Lower leg skin (tissue), 4 donors: ENCODE measurements around the gene ACOT13. TPM values are rescaled to one million over a fixed set of nuclear protein-coding genes. Genes with fewer than 3 reads are reported as not detected.
"Not testable (repeated sequence)": the region's sequence is repeated elsewhere in the genome, so short reads cannot be mapped to it uniquely, and the experiment has no call there.

Experiments
- DNase-seq, 2 donors: peaks; one replicate each; pipeline ENCODE4 v3.0.0-alpha.2; 2019; ENCODE audit warnings: low spot score in 2 of 2
- H3K4me3 ChIP-seq: fragments of 200-600 bp; sonication (generic); 2 replicates; pipeline ENCODE4 v1.5.1; 2017; ENCODE audit warnings: mild to moderate bottlenecking, low read depth; ENCODE audit not compliant: poor library complexity, severe bottlenecking
- CTCF ChIP-seq, 3 donors: fragments of 450-650 bp; IDR thresholded peaks; one replicate each; pipeline ENCODE4 v1.5.1; 2016; ENCODE audit warnings: antibody characterized with exemption in 3 of 3, mild to moderate bottlenecking in 3 of 3, moderate library complexity in 2 of 3
- POLR2A ChIP-seq, 2 donors: fragments of 450-650 bp; IDR thresholded peaks; one replicate each; pipeline ENCODE4 v1.6.1; 2016 to 2017; ENCODE audit warnings: antibody characterized with exemption in 2 of 2, mild to moderate bottlenecking in 1 of 2, moderate library complexity in 1 of 2
- WGBS, 2 donors: methylation state at CpG; one replicate each; pipeline ENCODE4 v1.1.5; 2018; 5-methylcytosine and 5-hydroxymethylcytosine counted together
- intact Hi-C: fragments of 100-400 bp; cut with DNase I; formaldehyde crosslinking; loops from one replicate; pipeline ENCODE4 v1.15.0; 2023; ENCODE audit warnings: low total_unique reads
- total RNA-seq, 4 donors: library from RNA; depleted of rRNA; stranded (reverse); fragments of >200 nt; gene quantifications; one replicate each; pipeline ENCODE4 v1.1.0, GENCODE V29; 2016

The ACOT13 gene
- total RNA-seq, 4 donors from 2014 or later: 4.6 to 22.6 (median 10.6) TPM

GRCh38 chr6:24631671-24632070 lies 35.2 kb upstream of the ACOT13 start:
- intact Hi-C loops: no loop called here
- no peak for TF ChIP-seq POLR2A (IDR thresholded peaks at IDR 0.05)
- H3K4me3 ChIP-seq: no peak overlapping the region
- WGBS, 2 donors: 39 to 41% methylated on average over 5 of the region's 5 CpGs
- no peak for DNase-seq

GRCh38 chr6:24632573-24632972 lies 34.3 kb upstream of the ACOT13 start:
- TF ChIP-seq POLR2A (IDR thresholded peaks at IDR 0.05): no peak
- TF ChIP-seq CTCF (IDR thresholded peaks at IDR 0.05): no peak
- intact Hi-C loops: no loop called here
- H3K4me3 ChIP-seq: no peak overlapping the region
- no peak for DNase-seq
- 35 to 36% methylated on average over 1 of the region's 1 CpG for WGBS, 2 donors

- intact Hi-C loops: no loop called here
- H3K4me3 ChIP-seq: no peak overlapping the region
- no peak for DNase-seq
- TF ChIP-seq POLR2A (IDR thresholded peaks at IDR 0.05) (no peak), CTCF (IDR thresholded peaks at IDR 0.05) (no peak)
Measured at GRCh38 chr6:24636681-24637080, 30.2 kb upstream of the ACOT13 start.

- no peak overlapping the region for H3K4me3 ChIP-seq
- 88 to 96% methylated on average over 1 of the region's 1 CpG for WGBS, 2 donors
- intact Hi-C loops: no loop called here
- TF ChIP-seq CTCF (IDR thresholded peaks at IDR 0.05) (no peak), POLR2A (IDR thresholded peaks at IDR 0.05) (no peak)
- DNase-seq: no peak
Measured at GRCh38 chr6:24640166-24640565, 26.7 kb upstream of the ACOT13 start.

- H3K4me3 ChIP-seq, DNase-seq, intact Hi-C loops: not testable (repeated sequence)
- WGBS, 2 donors: 95 to 96% methylated on average over 5 of the region's 5 CpGs
Measured at GRCh38 chr6:24640631-24641030, 26.2 kb upstream of the ACOT13 start.

GRCh38 chr6:24642061-24642460 lies 24.8 kb upstream of the ACOT13 start:
- H3K4me3 ChIP-seq: no peak overlapping the region
- TF ChIP-seq CTCF (IDR thresholded peaks at IDR 0.05) (no peak), POLR2A (IDR thresholded peaks at IDR 0.05) (no peak)
- intact Hi-C loops: no loop called here
- no peak for DNase-seq

- WGBS, 2 donors: 58 to 61% methylated on average over 7 of the region's 7 CpGs
- intact Hi-C loops: no loop called here
- no peak overlapping the region for H3K4me3 ChIP-seq
- DNase-seq: no peak
- TF ChIP-seq POLR2A (IDR thresholded peaks at IDR 0.05) (no peak), CTCF (IDR thresholded peaks at IDR 0.05) (no peak)
Measured at GRCh38 chr6:24643920-24644319, 23.0 kb upstream of the ACOT13 start.
